Sigmoid colon (tissue), 7 donors: ENCODE measurements around the gene CARS1. TPM values are rescaled to one million over a fixed set of nuclear protein-coding genes. Genes with fewer than 3 reads are reported as not detected.

Source experiments
- DNase-seq: peaks from one replicate; pipeline ENCODE4 v3.0.0-alpha.2; 2019
- H3K27ac ChIP-seq, 4 donors: fragments of 200-600 bp; sonication (generic); one replicate each; pipeline ENCODE4 v1.5.1; 2016 to 2019; ENCODE audit warnings: mild to moderate bottlenecking in 1 of 4
- H3K27me3 ChIP-seq, 3 donors: fragments of 200-600 bp; sonication (generic); one replicate each; pipeline ENCODE4 v1.5.1; 2019; ENCODE audit warnings: mild to moderate bottlenecking in 1 of 3
- H3K36me3 ChIP-seq, 4 donors: fragments of 200-600 bp; sonication (generic); one replicate each; pipeline ENCODE4 v1.5.1; 2016 to 2019
- H3K4me1 ChIP-seq, 4 donors: fragments of 200-600 bp; sonication (generic); one replicate each; pipeline ENCODE4 v1.5.1; 2017 to 2019
- H3K4me3 ChIP-seq, 4 donors: fragments of 200-600 bp; sonication (generic); one replicate each; pipeline ENCODE4 v1.5.1; 2017 to 2019; ENCODE audit warnings: mild to moderate bottlenecking in 2 of 4, moderate library complexity in 1 of 4
- H3K9me3 ChIP-seq, 4 donors: fragments of 200-600 bp in 3 of 4; sonication (generic) in 3 of 4; one replicate each; pipeline versions ENCODE4 v1.5.1 to v1.6.1; 2013 to 2019
- CTCF ChIP-seq, 4 experiments: fragments of 450-650 bp in 3 of 4; fragments of 200-600 bp in 1 of 4; IDR thresholded peaks; one replicate each; pipeline ENCODE4 v1.5.1; 2016 to 2019; ENCODE audit warnings: antibody characterized with exemption in 4 of 4, mild to moderate bottlenecking in 3 of 4, moderate library complexity in 2 of 4
- EP300 ChIP-seq, 4 donors: sonication (generic); formaldehyde crosslinking; IDR thresholded peaks; one replicate each; pipeline ENCODE4 v1.6.1; 2017; ENCODE audit warnings: antibody characterized with exemption in 4 of 4
- POLR2A ChIP-seq, 2 donors: fragments of 450-650 bp; IDR thresholded peaks; one replicate each; pipeline ENCODE4 v1.6.1; 2016; ENCODE audit warnings: antibody characterized with exemption in 2 of 2, mild to moderate bottlenecking in 2 of 2, moderate library complexity in 2 of 2
- POLR2AphosphoS5 ChIP-seq, 4 donors: sonication (generic); formaldehyde crosslinking; IDR thresholded peaks; one replicate each; pipeline ENCODE4 v1.6.1; 2017; ENCODE audit warnings: antibody characterized with exemption in 4 of 4
- WGBS, 2 donors: extraction: QIAGEN DNeasy Blood & Tissue Kit; methylation state at CpG; one replicate each; pipeline ENCODE4 v1.1.7; 2013; 5-methylcytosine and 5-hydroxymethylcytosine counted together
- intact Hi-C: fragments of 100-400 bp; cut with DNase I; formaldehyde crosslinking; loops from one replicate; pipeline ENCODE4 v1.15.1; 2023
- polyA plus RNA-seq, 3 donors: library from polyadenylated mRNA; stranded (reverse); fragments of 200-250 nt; gene quantifications; one replicate each; pipeline ENCODE4 v1.2.3, GENCODE V29; 2013
- total RNA-seq, 4 donors: library from RNA; depleted of rRNA; stranded (reverse); fragments of >200 nt; gene quantifications; one replicate each; pipeline ENCODE4 v1.1.0, GENCODE V29; 2016
- donor health status: healthy with polysubstance abuse.
- donor health status: Bipolar disorder and iron deficiency.
- donor health status: healthy.

The CARS1 gene
- total and polyA plus RNA-seq, 7 donors, result 21.0 to 57.1 (median 35.9) TPM

DNA sequence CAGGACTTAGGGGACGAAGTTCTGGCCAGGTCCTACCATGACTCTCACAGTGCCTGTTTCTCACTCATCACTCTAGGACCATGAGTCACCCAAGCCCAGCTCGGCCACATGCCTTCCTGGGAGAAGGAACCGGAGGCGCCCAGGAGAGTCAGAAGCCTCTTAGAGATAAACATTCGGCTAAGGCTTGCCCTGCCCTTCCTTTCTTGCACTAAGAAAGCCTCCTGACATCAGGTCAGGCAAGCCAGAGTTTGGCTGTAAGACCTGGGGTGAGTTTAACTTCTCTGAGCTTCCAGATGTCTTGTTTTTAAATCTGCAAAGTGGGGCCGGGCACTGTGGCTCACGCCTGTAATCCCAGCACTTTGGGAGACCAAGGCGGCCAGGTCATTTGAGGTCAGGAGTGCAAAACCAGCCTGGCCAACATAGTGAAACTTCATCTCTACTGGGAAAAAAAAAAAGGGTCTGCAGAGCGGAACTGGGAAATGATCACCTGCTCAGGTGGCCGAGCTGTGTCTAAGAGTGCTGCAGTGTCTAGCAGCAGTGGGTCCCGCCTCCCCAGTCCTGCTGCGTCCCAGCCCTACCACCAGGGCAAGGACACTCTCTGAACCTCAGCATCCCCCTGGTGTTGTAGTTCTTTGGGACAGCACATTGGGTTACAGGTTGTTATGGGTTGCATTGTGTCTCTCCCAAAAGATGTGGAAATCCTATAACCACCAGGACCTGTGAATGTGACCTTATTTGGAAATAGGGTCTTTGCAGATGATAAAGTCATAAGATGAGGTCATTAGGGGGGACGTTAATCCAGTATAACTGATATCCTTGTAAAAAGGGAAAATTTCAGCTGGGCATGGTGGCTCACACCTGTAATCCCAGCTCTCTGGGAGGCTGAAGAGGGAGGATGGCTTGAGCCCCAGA lies 1.8 kb upstream of the CARS1 start:
- 84 to 86% methylated on average over 13 of the region's 13 CpGs for WGBS, 2 donors
- Histone ChIP-seq H3K27ac (peak overlapping the region in 3 of 4 donors; percentile 21 to 88 (median 83)), H3K9me3 (no peaks in the 10 kb centered on the region), H3K4me3 (no peak overlapping the region), H3K36me3 (no peaks in the 10 kb centered on the region), H3K4me1 (peaks cover 0 to 38% (median 27%) of the 10 kb centered on the region in 4 donors), H3K27me3 (no peaks in the 10 kb centered on the region)
- intact Hi-C loops, result loop anchor here (5.0 kb wide), 2 partner anchors 67 to 103 kb away; partner anchors contain the start of gene NAP1L4
- no peak for DNase-seq
- TF ChIP-seq POLR2A (IDR thresholded peaks at IDR 0.05) (no peak), POLR2AphosphoS5 (IDR thresholded peaks at IDR 0.05) (peak in 1 of 4 donors; percentile 10)

DNA sequence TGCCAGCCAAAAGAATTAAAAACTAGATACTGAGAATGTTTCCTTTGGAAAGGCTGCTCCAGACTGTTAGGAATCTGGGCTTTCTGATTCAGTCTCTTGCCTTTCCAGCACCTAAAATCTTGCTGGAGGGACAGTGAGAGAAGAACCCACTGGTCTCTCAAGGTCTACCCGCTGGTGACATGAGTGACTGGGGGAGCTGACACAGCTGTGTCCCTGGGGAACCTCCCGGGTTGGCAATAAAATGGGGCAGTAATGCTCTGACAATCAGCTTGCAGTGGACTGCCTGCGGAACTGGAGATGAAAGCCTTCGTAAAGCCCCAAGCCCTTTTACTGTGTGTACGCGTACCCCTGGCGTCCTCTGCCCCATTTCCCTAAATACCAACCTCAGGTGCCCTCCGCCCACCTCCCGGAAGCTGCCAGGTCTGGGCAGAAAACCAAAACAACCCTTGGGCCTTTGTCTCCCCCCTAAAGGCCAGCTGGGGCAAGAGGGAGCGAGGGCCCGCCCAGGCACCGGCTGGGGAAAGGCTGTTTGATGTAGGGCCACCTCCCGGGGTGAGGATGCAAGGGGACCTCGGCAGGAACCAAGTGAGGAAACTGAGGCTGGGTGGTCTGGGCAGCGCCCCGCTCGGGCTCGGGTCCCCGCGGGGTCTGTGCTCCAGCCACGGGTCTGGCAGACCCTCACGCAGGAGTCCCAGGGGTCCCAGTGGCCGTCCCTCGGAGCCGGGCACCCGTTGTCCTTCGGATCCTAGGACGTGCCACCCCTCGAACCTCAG lies 741 bp downstream of the CARS1 start:
- Histone ChIP-seq H3K36me3 (no peaks in the 10 kb centered on the region), H3K9me3 (no peaks in the 10 kb centered on the region), H3K27me3 (no peaks in the 10 kb centered on the region), H3K4me1 (peaks cover 0 to 47% (median 36%) of the 10 kb centered on the region in 4 donors), H3K4me3 (peak overlapping the region; percentile 74 to 94 (median 84)), H3K27ac (peak overlapping the region; percentile 83 to 94 (median 87))
- 1 to 4% methylated on average over 29 of the region's 29 CpGs for WGBS, 2 donors
- DNase-seq, result peak; percentile 66
- TF ChIP-seq POLR2A (IDR thresholded peaks at IDR 0.05) (no peak), EP300 (IDR thresholded peaks at IDR 0.05) (no peak), POLR2AphosphoS5 (IDR thresholded peaks at IDR 0.05) (no peak), CTCF (IDR thresholded peaks at IDR 0.05) (no peak)
- intact Hi-C loops, result loop anchor here (5.0 kb wide), 2 partner anchors 64 to 106 kb away; partner anchors contain the start of gene NAP1L4

GRCh38 chr11:3055891-3056290 lies 1.3 kb downstream of the CARS1 start:
- Histone ChIP-seq H3K4me3 (peak overlapping the region in 2 of 4 donors; percentile 92 to 94), H3K36me3 (no peaks in the 10 kb centered on the region), H3K4me1 (peaks cover 0 to 53% (median 39%) of the 10 kb centered on the region in 4 donors), H3K9me3 (no peaks in the 10 kb centered on the region), H3K27me3 (no peaks in the 10 kb centered on the region), H3K27ac (peak overlapping the region in 2 of 4 donors; percentile 88 to 94)
- TF ChIP-seq POLR2AphosphoS5 (IDR thresholded peaks at IDR 0.05), result no peak
- TF ChIP-seq EP300 (IDR thresholded peaks at IDR 0.05), result no peak
- TF ChIP-seq POLR2A (IDR thresholded peaks at IDR 0.05), result no peak
- no peak for TF ChIP-seq CTCF (IDR thresholded peaks at IDR 0.05)
- WGBS, 2 donors, result 32 to 76% methylated on average over 8 of the region's 8 CpGs
- no peak for DNase-seq
- intact Hi-C loops, result loop anchor here (5.0 kb wide), 2 partner anchors 64 to 106 kb away; partner anchors contain the start of gene NAP1L4

- Histone ChIP-seq H3K9me3 (no peaks in the 10 kb centered on the region), H3K27ac (peak overlapping the region in 2 of 4 donors; percentile 86 to 91), H3K36me3 (peaks cover 0 to under 1% (median 0%) of the 10 kb centered on the region in 4 donors), H3K4me3 (no peak overlapping the region), H3K27me3 (no peaks in the 10 kb centered on the region), H3K4me1 (peaks cover 0 to 77% (median 63%) of the 10 kb centered on the region in 4 donors)
- TF ChIP-seq EP300 (IDR thresholded peaks at IDR 0.05), result no peak
- TF ChIP-seq POLR2AphosphoS5 (IDR thresholded peaks at IDR 0.05), result no peak
- no peak for TF ChIP-seq POLR2A (IDR thresholded peaks at IDR 0.05)
- 80 to 83% methylated on average over 11 of the region's 11 CpGs for WGBS, 2 donors
- DNase-seq, result no peak
- intact Hi-C loops, result no loop called here
These were observed 4.7 kb downstream of the CARS1 start for GRCh38 chr11:3052567-3052966.

DNA sequence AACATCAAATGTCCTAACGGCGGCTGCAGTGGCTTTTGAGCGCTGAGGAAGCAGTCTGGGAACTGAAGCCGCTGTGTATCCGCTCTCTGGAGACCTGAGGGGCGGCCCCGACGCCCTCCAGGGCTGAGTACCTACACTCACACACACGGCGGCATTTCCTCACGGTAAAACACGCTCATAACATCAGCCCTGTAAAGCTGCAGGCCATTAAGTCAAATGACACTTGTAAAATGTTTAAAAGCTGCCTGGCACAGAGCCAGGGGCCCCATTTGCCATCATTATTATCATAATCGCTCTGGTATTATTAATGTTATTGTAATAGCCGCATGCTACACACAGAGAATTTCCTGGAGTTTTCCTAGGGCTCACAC lies 5.1 kb downstream of the CARS1 start:
- intact Hi-C loops, result no loop called here
- Histone ChIP-seq H3K36me3 (peaks cover 0 to 5% (median 0%) of the 10 kb centered on the region in 4 donors), H3K9me3 (no peaks in the 10 kb centered on the region), H3K4me1 (peaks cover 0 to 77% (median 63%) of the 10 kb centered on the region in 4 donors), H3K27ac (peak overlapping the region in 2 of 4 donors; percentile 86 to 91), H3K4me3 (no peak overlapping the region), H3K27me3 (no peaks in the 10 kb centered on the region)
- DNase-seq, result no peak
- TF ChIP-seq CTCF (IDR thresholded peaks at IDR 0.05) (no peak), EP300 (IDR thresholded peaks at IDR 0.05) (no peak), POLR2AphosphoS5 (IDR thresholded peaks at IDR 0.05) (no peak), POLR2A (IDR thresholded peaks at IDR 0.05) (no peak)
- 45 to 58% methylated on average over 14 of the region's 14 CpGs for WGBS, 2 donors
